PFSK-1 (cell line): ENCODE results near the gene ASF1B.

Source experiments
- FOXP2 ChIP-seq: optimal IDR thresholded peaks from 2 replicates; pipeline ENCODE3; 2011; ENCODE audit warnings: borderline replicate concordance, control low read depth, inconsistent platforms; ENCODE audit not compliant: insufficient read depth; ENCODE audit errors: extremely low read length, extremely low read depth
- POLR2AphosphoS5 ChIP-seq: IDR thresholded peaks from 2 replicates; pipeline ENCODE4 v1.6.1; 2012; ENCODE audit warnings: low read depth, mild to moderate bottlenecking, control low read depth, low read length, moderate library complexity
- SIN3A ChIP-seq: IDR thresholded peaks from 2 replicates; pipeline ENCODE4 v1.6.1; 2012; ENCODE audit warnings: mild to moderate bottlenecking, low read length, moderate library complexity, borderline replicate concordance; ENCODE audit not compliant: insufficient read depth
- TAF1 ChIP-seq: IDR thresholded peaks from 2 replicates; pipeline ENCODE4 v1.6.1; 2012; ENCODE audit warnings: low read length, control low read depth, borderline replicate concordance; ENCODE audit not compliant: insufficient read depth
- TF ChIP-seq, protein P1 (sequence below), 2 experiments: IDR thresholded peaks; 2 replicates each; pipeline versions ENCODE4 v1.6.1 to v1.8.0; 2011 to 2012; ENCODE audit warnings: low read depth in 2 of 2, low read length in 2 of 2, control low read depth in 1 of 2, inconsistent platforms in 1 of 2, mild to moderate bottlenecking in 1 of 2, moderate library complexity in 1 of 2; ENCODE audit not compliant: insufficient read depth in 1 of 2

Gene ASF1B

DNA sequence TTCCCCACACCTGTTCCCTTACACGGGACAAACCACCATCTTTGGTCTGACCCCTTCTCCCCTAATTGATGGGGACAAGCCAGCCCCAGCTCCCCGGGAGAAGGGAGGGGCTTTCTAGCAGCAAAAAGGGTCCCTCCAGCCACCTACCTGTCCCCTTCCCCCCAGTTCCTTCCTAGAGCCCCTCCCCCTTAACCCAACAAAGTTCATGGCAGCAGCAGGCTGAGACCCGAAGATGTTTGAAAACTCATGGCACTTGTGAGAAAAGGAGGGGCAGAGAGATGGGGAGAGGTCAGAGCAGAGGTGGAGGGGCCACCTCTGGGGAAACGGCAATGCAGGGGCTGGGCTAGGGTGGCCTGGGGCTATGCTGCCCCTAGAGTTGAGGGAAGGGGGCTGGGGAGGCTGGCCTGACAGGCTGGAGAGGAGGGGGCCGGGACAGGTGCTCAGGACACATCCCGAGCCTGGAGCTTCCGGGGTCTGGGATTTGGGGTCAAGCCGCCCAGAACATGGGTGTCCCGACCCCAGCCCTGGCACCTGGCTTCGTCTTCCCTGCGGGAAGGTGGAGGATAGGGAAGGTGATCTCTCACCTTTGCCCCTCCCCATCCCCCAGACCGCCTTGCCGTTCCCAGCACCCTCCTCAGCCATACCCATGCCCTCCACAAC is 12.5 kb upstream of the ASF1B start:
- 0 out of 2 replicates have a peak, but pooled peaks have one; percentile 9 for TF ChIP-seq POLR2AphosphoS5
- TF ChIP-seq FOXP2, result no peak

DNA sequence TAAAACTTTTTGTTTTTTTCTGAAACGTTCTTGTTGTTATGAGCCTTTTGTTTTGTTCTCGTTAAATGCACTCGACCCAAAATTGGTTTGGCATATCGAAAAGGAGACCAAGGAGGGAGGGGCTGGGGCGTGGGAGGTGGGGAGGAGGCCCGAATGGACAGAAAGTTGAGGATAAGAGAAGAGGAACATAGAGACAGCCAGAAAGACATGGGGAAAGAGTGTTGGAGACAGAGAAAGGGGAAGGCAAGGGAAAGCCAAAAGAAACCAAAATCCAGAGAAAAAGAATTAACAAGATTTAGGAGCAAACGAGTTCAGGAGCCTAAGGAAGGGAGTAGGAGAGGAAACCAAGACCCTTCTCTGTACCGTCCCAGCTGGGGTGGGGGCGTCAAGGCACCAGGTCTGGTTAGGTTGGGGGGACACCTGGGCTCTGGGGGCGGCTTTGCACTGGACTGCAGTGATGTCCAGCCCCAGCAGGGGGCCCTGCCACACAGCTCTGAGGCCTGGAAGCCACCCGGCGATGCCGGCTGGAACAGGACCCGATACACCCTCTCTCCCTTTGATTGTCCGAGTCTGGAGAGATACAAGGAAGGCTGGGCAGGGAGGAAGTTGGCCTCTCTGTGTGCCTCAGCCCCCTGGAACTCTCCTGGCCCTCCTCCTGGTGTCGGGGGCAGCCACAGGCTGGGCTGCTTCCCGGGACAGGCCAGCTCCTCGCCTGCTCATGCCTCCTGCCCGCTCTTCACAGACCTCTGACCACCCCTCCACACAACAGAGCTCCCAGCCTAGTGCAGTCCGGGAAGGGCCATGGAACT is 11.6 kb upstream of the ASF1B start:
- TF ChIP-seq, protein P1, sequence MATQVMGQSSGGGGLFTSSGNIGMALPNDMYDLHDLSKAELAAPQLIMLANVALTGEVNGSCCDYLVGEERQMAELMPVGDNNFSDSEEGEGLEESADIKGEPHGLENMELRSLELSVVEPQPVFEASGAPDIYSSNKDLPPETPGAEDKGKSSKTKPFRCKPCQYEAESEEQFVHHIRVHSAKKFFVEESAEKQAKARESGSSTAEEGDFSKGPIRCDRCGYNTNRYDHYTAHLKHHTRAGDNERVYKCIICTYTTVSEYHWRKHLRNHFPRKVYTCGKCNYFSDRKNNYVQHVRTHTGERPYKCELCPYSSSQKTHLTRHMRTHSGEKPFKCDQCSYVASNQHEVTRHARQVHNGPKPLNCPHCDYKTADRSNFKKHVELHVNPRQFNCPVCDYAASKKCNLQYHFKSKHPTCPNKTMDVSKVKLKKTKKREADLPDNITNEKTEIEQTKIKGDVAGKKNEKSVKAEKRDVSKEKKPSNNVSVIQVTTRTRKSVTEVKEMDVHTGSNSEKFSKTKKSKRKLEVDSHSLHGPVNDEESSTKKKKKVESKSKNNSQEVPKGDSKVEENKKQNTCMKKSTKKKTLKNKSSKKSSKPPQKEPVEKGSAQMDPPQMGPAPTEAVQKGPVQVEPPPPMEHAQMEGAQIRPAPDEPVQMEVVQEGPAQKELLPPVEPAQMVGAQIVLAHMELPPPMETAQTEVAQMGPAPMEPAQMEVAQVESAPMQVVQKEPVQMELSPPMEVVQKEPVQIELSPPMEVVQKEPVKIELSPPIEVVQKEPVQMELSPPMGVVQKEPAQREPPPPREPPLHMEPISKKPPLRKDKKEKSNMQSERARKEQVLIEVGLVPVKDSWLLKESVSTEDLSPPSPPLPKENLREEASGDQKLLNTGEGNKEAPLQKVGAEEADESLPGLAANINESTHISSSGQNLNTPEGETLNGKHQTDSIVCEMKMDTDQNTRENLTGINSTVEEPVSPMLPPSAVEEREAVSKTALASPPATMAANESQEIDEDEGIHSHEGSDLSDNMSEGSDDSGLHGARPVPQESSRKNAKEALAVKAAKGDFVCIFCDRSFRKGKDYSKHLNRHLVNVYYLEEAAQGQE (IDR thresholded peaks at IDR 0.05; ENCODE audit: insufficient read depth in 1 of 2, low read depth in 2 of 2, low read length in 2 of 2), result no peak
- TF ChIP-seq FOXP2, result no peak
- no peak for TF ChIP-seq POLR2AphosphoS5
- no peak for TF ChIP-seq SIN3A
- no peak for TF ChIP-seq TAF1

DNA sequence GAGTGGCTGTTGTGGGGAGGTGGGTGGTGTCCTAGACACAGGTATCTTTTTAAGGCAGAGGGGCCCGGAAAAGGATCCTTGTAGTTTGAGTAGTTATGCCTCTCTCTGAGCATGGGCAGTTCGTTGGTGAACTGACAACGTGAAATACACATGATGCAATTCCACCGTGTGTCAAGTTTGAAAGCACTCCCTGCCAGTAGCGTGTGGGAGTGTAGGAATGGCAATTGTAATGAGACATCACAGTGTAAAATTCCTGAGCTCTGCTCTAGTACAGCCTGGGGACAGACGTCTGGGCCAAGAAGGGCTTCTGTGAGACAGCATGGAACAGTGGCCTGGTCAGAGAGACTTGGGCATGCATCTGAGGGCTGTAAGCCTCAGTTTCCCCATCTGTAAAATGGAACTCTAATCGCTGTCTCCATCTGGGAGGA is 10.4 kb upstream of the ASF1B start:
- TF ChIP-seq SIN3A (peak; percentile 58; the same call in 1 of the 2 replicates), FOXP2 (peak; percentile 26), TAF1 (no peak)

DNA sequence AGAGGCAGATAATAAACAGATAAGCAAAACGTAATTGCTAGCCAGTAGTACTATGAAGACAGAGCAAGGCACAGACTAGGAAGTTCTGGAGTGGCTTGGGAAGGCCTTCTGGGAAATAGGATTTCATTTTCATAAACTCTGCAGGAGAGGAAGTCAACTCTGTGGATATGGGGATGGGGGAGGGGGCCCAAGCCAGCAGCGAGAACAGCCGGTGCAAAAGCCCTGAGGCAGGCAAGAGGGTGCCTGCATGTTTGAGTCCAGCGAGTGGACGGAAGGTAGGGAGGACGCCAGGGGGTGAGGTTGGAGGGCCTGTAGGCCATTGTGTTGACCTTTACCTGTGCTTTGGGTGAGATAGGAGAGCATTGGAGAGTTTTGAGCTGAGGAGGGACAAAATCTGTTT is 9.0 kb upstream of the ASF1B start:
- TF ChIP-seq FOXP2 (no peak), TAF1 (no peak), POLR2AphosphoS5 (no peak), SIN3A (no peak)
- TF ChIP-seq, protein P1 (IDR thresholded peaks at IDR 0.05; ENCODE audit: insufficient read depth in 1 of 2, low read depth in 2 of 2, low read length in 2 of 2), result no peak

DNA sequence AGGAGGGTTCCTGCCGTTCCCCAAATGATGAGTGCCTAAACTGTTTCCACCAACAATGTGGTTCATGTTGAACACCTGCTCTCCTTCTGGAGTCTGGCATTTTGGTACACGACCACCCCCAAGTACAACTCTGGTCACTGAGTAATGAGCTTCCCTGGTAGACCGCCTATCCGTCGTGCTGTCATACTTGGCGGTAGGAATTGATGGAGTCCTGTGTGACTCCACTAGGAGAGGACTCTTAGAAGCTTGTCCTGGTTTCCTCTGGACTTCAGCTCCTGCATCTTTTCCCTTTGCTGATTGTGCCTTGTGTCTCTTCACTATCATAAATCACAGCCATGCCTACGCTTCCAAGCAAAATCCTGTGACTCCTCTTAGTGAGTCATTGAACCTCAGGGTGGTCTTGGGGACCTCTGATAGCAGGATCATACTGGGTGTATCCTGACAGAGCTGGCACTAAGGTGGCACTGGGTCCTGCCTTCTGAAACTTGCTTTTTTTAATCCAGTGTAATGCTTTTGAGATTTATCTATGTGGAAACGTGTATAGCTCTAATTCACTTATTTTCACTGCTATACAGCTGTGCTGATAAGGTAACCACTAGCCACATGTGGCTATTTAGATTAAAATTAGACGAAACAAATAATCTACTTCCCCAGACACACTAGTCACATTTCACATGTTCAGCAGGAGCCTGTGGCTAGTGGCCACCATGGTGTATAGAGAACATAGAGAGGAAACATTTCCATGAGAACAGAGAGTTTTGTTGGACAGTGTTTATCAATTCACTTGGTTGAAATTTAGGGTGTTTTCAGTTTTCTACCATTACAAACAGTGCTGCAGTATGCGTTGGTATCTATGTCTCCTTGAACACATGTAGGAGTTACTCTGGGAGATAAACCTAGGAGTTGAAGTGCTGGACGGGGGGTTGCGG is 6.1 kb upstream of the ASF1B start:
- TF ChIP-seq POLR2AphosphoS5 (no peak), SIN3A (no peak), FOXP2 (no peak), TAF1 (no peak)

DNA sequence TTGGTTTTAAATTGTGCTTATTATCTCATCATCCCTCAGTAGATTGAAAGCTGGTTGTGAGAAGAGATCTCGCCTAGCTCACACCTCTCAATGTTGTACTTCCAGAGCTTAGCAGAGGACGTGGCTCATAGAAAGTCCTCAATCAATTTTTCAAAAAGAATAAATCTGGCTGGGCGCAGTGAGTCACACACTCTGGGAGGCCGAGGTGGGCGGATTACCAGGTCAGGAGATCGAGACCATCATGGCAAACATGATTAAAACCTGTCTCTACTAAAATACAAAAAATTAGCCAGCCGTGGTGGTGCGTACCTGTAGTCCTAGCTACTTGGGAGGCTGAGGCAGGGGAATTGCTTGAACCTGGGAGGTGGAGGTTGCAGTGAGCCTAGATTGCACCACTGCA is 4.7 kb upstream of the ASF1B start:
- TF ChIP-seq, protein P1 (IDR thresholded peaks at IDR 0.05; ENCODE audit: insufficient read depth in 1 of 2, low read depth in 2 of 2, low read length in 2 of 2), result no peak
- TF ChIP-seq FOXP2 (no peak), POLR2AphosphoS5 (no peak), SIN3A (no peak)
